ENCODE data around the gene DDX59.

DNA sequence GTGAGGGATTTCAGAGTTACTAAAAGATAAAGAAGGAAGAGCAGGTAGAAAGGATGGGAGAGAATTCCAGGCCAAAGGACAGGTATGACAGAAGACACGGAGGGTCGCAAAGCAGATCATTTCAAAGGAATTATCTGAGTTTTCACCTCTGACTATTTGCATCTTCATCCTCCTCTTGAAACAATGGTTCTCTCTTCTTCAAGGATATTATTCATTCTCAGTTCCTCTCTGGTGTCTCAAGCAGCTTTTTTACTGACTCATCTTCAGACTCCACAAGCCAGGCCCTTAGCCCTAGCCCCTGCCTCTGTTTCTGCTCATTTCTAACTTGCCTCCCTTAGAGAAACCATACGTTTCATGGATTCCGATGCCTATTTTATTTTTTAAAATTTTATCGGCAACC is 15.0 kb downstream of the DDX59 start:
- TF ChIP-seq CTBP1 (IDR thresholded peaks at IDR 0.05; ENCODE audit: borderline replicate concordance) (no peak), ELF4 (IDR thresholded peaks at IDR 0.05) (no peak), NFRKB (IDR thresholded peaks at IDR 0.05) (no peak), SP1 (IDR thresholded peaks at IDR 0.05) (no peak), ARNT (IDR thresholded peaks at IDR 0.05) (no peak), FOXM1 (IDR thresholded peaks at IDR 0.05; ENCODE audit: borderline replicate concordance) (no peak), ZNF384 (IDR thresholded peaks at IDR 0.05) (no peak), BHLHE40 (IDR thresholded peaks at IDR 0.05; ENCODE audit: borderline replicate concordance) (no peak)
